Activated naive CD8-positive, alpha-beta T cell treated with anti-CD3 and anti-CD28 coated beads for 36 hours (primary cell): ENCODE results near the gene ACAA1. TPM values are rescaled to one million over a fixed set of nuclear protein-coding genes. Genes with fewer than 3 reads are reported as not detected.
"Not testable (repeated sequence)": the region's sequence is repeated elsewhere in the genome, so short reads cannot be mapped to it uniquely, and the experiment has no call there.

ENCODE experiments used
- DNase-seq: peaks from one replicate; pipeline ENCODE4 v3.0.0; 2021
- H3K27ac Mint-ChIP-seq: one replicate; pipeline ENCODE4 v1.8.0; 2022; ENCODE audit warnings: mild to moderate bottlenecking, moderate library complexity, mixed read lengths
- H3K27me3 Mint-ChIP-seq: one replicate; pipeline ENCODE4 v1.8.0; 2022; ENCODE audit warnings: mild to moderate bottlenecking, mixed read lengths
- H3K36me3 Mint-ChIP-seq: one replicate; pipeline ENCODE4 v1.8.0; 2021; ENCODE audit warnings: mild to moderate bottlenecking, mixed read lengths
- H3K4me1 Mint-ChIP-seq: one replicate; pipeline ENCODE4 v1.8.0; 2021; ENCODE audit warnings: mixed read lengths
- H3K4me3 Mint-ChIP-seq: one replicate; pipeline ENCODE4 v1.8.0; 2022; ENCODE audit warnings: mild to moderate bottlenecking, moderate library complexity, mixed read lengths
- H3K9me3 Mint-ChIP-seq: one replicate; pipeline ENCODE4 v1.8.0; 2022; ENCODE audit warnings: mixed read lengths
- total RNA-seq, 2 experiments: library from RNA; stranded (reverse); gene quantifications; one replicate each; pipeline ENCODE4 v1.2.3, GENCODE V29; 2021

Gene ACAA1
- total RNA-seq, 2 experiments from 2014 or later: 69.0 to 70.2 TPM

GRCh38 chr3:38094999-38095398 lies 41.9 kb downstream of the ACAA1 start:
- Mint-ChIP-seq H3K27ac (no peak overlapping the region), H3K9me3 (no peaks in the 10 kb centered on the region), H3K4me1 (no peaks in the 10 kb centered on the region), H3K4me3 (no peak overlapping the region), H3K36me3 (no peaks in the 10 kb centered on the region), H3K27me3 (no peaks in the 10 kb centered on the region)
- no peak for DNase-seq

DNA sequence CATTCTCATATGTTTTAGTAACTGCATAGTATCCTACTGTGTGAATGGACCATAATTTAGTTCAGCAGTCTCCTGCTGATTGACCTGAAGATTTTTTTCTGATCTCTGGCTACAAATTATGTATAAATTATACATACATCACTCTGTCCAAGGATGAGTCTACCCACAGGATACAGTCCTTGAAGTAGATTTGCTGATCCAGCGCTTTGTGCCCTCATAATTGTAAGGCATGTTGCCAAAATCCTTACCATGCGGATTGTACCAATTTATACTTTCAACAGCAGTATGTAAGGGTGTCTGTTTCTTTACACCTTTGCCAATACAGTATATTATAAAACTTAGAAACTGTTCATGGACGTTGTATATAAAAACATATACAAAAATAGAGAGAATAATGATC lies 46.5 kb downstream of the ACAA1 start:
- DNase-seq: no peak
- Mint-ChIP-seq H3K4me1 (no peaks in the 10 kb centered on the region), H3K4me3 (no peak overlapping the region), H3K27ac (no peak overlapping the region), H3K36me3 (no peaks in the 10 kb centered on the region), H3K27me3 (no peaks in the 10 kb centered on the region), H3K9me3 (no peaks in the 10 kb centered on the region)

GRCh38 chr3:38089163-38089562 lies 47.8 kb downstream of the ACAA1 start:
- H3K4me1 Mint-ChIP-seq: no peaks in the 10 kb centered on the region
- H3K36me3 Mint-ChIP-seq: peaks cover 2% of the 10 kb centered on the region
- peaks cover 2% of the 10 kb centered on the region for H3K9me3 Mint-ChIP-seq
- no peak for DNase-seq
- no peak overlapping the region for H3K27ac Mint-ChIP-seq
- no peaks in the 10 kb centered on the region for H3K27me3 Mint-ChIP-seq
- H3K4me3 Mint-ChIP-seq: no peak overlapping the region

GRCh38 chr3:38088126-38089078 lies 48.5 kb downstream of the ACAA1 start:
- Mint-ChIP-seq H3K4me1 (no peaks in the 10 kb centered on the region), H3K9me3 (peaks cover 6% of the 10 kb centered on the region)

GRCh38 chr3:38087278-38087677 lies 49.6 kb downstream of the ACAA1 start:
- not testable (repeated sequence) for DNase-seq, H3K4me1 Mint-ChIP-seq, H3K36me3 Mint-ChIP-seq, H3K4me3 Mint-ChIP-seq, H3K27me3 Mint-ChIP-seq, H3K27ac Mint-ChIP-seq, H3K9me3 Mint-ChIP-seq

More at GRCh38 chr3:38088126-38089078, 48.5 kb downstream of the ACAA1 start:
- H3K27me3 Mint-ChIP-seq: no peaks in the 10 kb centered on the region
- no peak overlapping the region for H3K27ac Mint-ChIP-seq
- H3K36me3 Mint-ChIP-seq: peaks cover 4% of the 10 kb centered on the region
- no peak for DNase-seq
- H3K4me3 Mint-ChIP-seq: no peak overlapping the region

GRCh38 chr3:38086496-38086895 lies 50.4 kb downstream of the ACAA1 start:
- Mint-ChIP-seq H3K4me1 (no peaks in the 10 kb centered on the region), H3K27ac (no peak overlapping the region)

DNA sequence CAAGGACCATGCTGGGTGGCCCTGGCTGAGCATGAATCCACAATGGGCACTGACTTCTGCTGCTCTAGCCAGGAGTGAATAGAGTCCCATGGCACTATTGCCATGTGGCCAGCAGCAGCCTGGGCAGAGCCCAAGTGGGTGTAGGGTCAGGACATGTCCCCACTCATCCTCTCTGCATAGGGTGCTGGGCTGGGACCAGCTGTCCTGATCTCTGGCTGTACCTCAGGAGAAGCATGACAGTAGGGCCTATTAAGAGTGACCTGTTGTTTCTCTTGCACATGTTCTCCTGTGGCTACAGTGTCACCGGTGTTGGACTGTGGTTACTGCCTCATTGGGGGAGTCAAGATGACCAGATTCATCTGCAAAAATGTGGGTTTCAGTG lies 51.0 kb downstream of the ACAA1 start:
- H3K36me3 Mint-ChIP-seq: peaks cover 6% of the 10 kb centered on the region
- no peaks in the 10 kb centered on the region for H3K27me3 Mint-ChIP-seq
- H3K4me1 Mint-ChIP-seq: no peaks in the 10 kb centered on the region
- H3K4me3 Mint-ChIP-seq: no peak overlapping the region
- peaks cover 8% of the 10 kb centered on the region for H3K9me3 Mint-ChIP-seq
- no peak for DNase-seq
- H3K27ac Mint-ChIP-seq: no peak overlapping the region

More at GRCh38 chr3:38086496-38086895, 50.4 kb downstream of the ACAA1 start:
- Mint-ChIP-seq H3K9me3 (peaks cover 8% of the 10 kb centered on the region), H3K36me3 (peaks cover 6% of the 10 kb centered on the region), H3K27me3 (no peaks in the 10 kb centered on the region), H3K4me3 (no peak overlapping the region)
- no peak for DNase-seq

DNA sequence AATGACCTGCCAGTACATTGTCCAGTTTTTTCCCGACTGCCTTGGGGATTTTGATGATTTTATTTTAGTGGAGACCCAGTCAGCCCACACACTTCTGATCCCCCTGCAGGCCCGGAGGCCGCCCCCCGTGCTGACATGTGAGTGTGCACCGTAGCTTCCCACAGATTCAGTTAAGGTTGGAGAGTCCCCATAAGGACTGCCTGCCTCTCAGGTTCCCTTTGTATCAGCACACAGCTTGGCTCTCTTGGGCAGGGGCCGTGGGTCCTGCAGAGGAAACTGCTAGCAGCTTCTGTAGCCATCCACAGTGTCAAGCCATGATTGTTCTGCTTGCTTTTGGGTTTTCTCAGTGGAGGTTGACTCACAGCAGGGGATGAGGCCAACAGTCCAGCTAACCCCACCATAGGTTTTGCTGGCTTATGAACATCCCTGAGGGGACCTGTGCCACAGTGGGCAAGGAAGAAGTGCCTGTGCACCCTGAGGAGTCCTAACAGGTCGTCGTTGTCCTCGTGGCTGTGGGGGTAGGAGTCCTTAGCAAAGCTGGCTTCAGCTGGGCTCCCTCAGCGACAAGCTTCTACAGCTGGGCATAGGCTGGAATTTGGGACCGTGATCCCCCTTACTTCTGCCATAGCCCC lies 51.5 kb downstream of the ACAA1 start:
- H3K4me1 Mint-ChIP-seq: no peaks in the 10 kb centered on the region
- DNase-seq: no peak
- H3K4me3 Mint-ChIP-seq: no peak overlapping the region
- H3K27me3 Mint-ChIP-seq: no peaks in the 10 kb centered on the region
- H3K9me3 Mint-ChIP-seq: peaks cover 9% of the 10 kb centered on the region
- peaks cover 6% of the 10 kb centered on the region for H3K36me3 Mint-ChIP-seq
- no peak overlapping the region for H3K27ac Mint-ChIP-seq

DNA sequence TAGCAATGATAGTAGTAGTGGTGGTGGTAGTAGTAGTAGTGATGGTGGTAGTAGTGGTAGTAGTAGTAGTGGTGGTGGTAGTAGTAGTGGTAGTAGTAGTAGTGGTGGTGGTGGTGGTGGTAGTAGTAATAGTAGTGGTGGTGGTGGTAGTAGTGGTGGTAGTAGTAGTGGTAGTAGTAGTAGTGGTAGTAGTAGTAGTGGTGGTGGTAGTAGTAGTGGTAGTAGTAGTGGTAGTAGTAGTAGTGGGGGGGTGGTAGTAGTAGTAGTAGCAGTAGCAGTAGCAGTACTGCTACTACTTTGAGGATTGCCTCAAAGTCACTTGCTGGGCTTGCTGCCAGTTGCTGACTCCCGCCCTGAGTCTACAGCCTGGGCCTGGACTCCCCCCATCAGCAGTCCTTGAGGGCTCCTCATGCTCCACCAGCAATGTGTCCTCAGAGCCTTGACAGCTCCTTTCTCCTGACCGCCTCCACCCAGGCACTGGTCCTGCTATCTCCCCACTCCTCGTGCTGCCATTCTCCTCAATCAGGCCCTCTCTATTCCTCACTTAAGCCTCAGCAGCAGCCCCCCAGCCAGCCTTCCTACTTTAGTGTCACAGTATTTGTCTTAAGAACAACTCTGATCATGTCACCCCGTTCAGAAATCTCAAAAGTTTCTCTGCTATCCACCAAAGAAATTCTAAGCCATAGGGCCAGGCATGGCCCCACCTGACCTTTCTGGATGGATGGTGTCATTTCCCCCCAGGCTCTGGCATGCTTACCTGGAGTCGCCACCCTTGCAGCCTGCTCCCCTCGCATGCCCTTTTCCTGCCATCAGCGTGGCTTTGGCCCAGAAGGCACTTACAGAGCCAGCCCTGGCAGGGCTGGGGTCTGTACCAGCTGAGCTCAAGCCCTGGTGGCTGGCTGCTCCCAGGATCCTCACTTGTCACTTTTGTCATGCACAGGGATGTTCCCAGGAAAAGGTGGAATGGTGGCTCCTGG lies 52.3 kb downstream of the ACAA1 start:
- H3K4me3 Mint-ChIP-seq: peak overlapping the region; percentile 20
- peak overlapping the region; percentile 17 for H3K27ac Mint-ChIP-seq
- H3K9me3 Mint-ChIP-seq: peaks cover 10% of the 10 kb centered on the region
- peaks cover 6% of the 10 kb centered on the region for H3K36me3 Mint-ChIP-seq
- peak; percentile 42 for DNase-seq
- H3K27me3 Mint-ChIP-seq: no peaks in the 10 kb centered on the region
- no peaks in the 10 kb centered on the region for H3K4me1 Mint-ChIP-seq

- Mint-ChIP-seq H3K27ac (peak overlapping the region; percentile 17), H3K4me3 (peak overlapping the region; percentile 20), H3K27me3 (no peaks in the 10 kb centered on the region), H3K9me3 (peaks cover 10% of the 10 kb centered on the region), H3K36me3 (peaks cover 6% of the 10 kb centered on the region), H3K4me1 (no peaks in the 10 kb centered on the region)
- no peak for DNase-seq
Observed at GRCh38 chr3:38083871-38084333, 53.0 kb downstream of the ACAA1 start.

- H3K27ac Mint-ChIP-seq, H3K36me3 Mint-ChIP-seq, H3K27me3 Mint-ChIP-seq, H3K4me1 Mint-ChIP-seq, DNase-seq, H3K4me3 Mint-ChIP-seq: not testable (repeated sequence)
- peaks cover 10% of the 10 kb centered on the region for H3K9me3 Mint-ChIP-seq
Observed at GRCh38 chr3:38083254-38083653, 53.7 kb downstream of the ACAA1 start.

- H3K27ac Mint-ChIP-seq, H3K27me3 Mint-ChIP-seq, H3K4me3 Mint-ChIP-seq, H3K36me3 Mint-ChIP-seq, DNase-seq, H3K4me1 Mint-ChIP-seq: not testable (repeated sequence)
- peaks cover 10% of the 10 kb centered on the region for H3K9me3 Mint-ChIP-seq
Observed at GRCh38 chr3:38082296-38082695, 54.6 kb downstream of the ACAA1 start.

GRCh38 chr3:38077073-38077472 lies 59.9 kb downstream of the ACAA1 start:
- H3K27ac Mint-ChIP-seq, H3K36me3 Mint-ChIP-seq, DNase-seq, H3K9me3 Mint-ChIP-seq, H3K4me1 Mint-ChIP-seq, H3K27me3 Mint-ChIP-seq, H3K4me3 Mint-ChIP-seq: not testable (repeated sequence)
